Measurements from ENCODE around the gene NSFL1C.

DNA sequence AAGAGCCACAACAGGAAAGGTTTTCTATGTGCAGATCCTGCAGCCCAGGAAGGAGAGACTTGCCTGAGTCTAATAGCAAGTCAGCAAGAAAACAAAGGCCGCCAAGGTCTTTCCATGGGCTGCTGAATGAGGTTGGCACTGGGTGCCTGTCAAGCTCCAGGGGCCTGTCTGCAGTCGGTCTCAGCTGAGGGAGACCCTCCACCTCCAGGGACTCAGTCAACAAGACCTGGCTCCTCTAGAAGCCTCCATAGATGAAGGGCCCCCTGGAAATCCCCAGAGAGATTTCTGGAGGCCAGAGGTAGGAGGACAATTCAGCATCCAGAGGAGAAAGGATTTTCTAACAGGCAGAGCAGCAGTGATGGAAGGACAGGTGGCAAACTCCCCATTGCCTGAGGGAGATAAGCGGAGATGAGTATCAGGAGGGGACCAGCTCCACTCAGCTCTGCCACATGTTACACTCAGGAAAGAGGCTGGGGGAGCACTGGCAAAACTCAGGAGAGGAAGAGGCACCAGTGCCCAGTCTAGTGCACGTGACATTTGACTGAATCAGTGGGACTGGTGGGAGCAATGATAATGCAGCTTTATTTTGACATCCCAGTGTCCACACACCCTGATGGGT is 40.3 kb downstream of the NSFL1C start:
- no peak for TF ChIP-seq POLR2AphosphoS5 (IDR thresholded peaks at IDR 0.05)
- TF ChIP-seq, protein P1, sequence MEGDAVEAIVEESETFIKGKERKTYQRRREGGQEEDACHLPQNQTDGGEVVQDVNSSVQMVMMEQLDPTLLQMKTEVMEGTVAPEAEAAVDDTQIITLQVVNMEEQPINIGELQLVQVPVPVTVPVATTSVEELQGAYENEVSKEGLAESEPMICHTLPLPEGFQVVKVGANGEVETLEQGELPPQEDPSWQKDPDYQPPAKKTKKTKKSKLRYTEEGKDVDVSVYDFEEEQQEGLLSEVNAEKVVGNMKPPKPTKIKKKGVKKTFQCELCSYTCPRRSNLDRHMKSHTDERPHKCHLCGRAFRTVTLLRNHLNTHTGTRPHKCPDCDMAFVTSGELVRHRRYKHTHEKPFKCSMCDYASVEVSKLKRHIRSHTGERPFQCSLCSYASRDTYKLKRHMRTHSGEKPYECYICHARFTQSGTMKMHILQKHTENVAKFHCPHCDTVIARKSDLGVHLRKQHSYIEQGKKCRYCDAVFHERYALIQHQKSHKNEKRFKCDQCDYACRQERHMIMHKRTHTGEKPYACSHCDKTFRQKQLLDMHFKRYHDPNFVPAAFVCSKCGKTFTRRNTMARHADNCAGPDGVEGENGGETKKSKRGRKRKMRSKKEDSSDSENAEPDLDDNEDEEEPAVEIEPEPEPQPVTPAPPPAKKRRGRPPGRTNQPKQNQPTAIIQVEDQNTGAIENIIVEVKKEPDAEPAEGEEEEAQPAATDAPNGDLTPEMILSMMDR (IDR thresholded peaks at IDR 0.05) = no peak
